ENCODE data around the gene PMIS2. TPM values are rescaled to one million over a fixed set of nuclear protein-coding genes. Genes with fewer than 3 reads are reported as not detected.

PMIS2 gene
- total RNA-seq, 1 experiment from 2014 or later, result not detected

DNA sequence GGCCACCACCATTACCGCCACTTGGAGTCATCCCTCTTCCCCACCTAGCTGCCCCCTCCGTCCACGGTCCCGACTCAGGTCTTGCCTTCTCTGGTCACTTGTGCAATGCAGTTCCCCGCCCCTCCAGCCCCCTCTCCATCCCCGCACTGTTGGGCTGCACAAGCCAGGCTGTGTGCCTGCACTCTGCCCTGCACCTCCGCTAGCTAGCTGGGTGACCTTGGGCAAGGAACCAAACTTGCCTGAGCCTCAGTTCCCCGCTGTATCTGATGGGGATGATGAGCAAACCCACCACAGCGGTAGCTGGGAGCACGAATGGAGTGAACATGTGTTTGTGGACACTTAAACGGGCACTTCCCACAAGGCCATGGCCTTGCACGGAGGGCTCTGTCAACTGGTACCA is 46.1 kb upstream of the PMIS2 start:
- no peak for DNase-seq (ENCODE audit: low read depth, low spot score)
- no TSS peak for BruUV-seq (replicated peaks)
- TF ChIP-seq SIN3A (IDR thresholded peaks at IDR 0.05; ENCODE audit: borderline replicate concordance, insufficient read depth, low read depth, low read length), result no peak
- TF ChIP-seq REST (IDR thresholded peaks at IDR 0.05; ENCODE audit: insufficient read depth in 1 of 2, low read depth in 2 of 2, low read length in 1 of 2), result no peak
- no peak for TF ChIP-seq TCF7L2 (IDR thresholded peaks at IDR 0.05; ENCODE audit: low read depth, low read length)
- TF ChIP-seq POLR2AphosphoS5 (IDR thresholded peaks at IDR 0.05; ENCODE audit: low read depth, low read length), result no peak
- TF ChIP-seq, protein P1, sequence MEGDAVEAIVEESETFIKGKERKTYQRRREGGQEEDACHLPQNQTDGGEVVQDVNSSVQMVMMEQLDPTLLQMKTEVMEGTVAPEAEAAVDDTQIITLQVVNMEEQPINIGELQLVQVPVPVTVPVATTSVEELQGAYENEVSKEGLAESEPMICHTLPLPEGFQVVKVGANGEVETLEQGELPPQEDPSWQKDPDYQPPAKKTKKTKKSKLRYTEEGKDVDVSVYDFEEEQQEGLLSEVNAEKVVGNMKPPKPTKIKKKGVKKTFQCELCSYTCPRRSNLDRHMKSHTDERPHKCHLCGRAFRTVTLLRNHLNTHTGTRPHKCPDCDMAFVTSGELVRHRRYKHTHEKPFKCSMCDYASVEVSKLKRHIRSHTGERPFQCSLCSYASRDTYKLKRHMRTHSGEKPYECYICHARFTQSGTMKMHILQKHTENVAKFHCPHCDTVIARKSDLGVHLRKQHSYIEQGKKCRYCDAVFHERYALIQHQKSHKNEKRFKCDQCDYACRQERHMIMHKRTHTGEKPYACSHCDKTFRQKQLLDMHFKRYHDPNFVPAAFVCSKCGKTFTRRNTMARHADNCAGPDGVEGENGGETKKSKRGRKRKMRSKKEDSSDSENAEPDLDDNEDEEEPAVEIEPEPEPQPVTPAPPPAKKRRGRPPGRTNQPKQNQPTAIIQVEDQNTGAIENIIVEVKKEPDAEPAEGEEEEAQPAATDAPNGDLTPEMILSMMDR (IDR thresholded peaks at IDR 0.05), result no peak
- CTCF ChIA-PET, result no interaction called here
- in situ Hi-C loops (cut with HindIII; ENCODE audit: low pct_unique_long_range_greater_than_20kb, low sequenced_read_pairs), result no loop called here
- peaks cover 6% of the 10 kb centered on the region; the same call in 1 of the 2 replicates for H3K4me1 ChIP-seq (ENCODE audit: control insufficient read depth, insufficient read depth, low read length)
- POLR2A ChIA-PET, result no interaction called here
- peaks cover 4% of the 10 kb centered on the region; the same call in 1 of the 2 replicates for H3K36me3 ChIP-seq (ENCODE audit: control insufficient read depth, insufficient read depth, low read length)
- intact Hi-C loops (cut with micrococcal nuclease; ENCODE audit: unreplicated experiment), result no loop called here
- H3K9me3 ChIP-seq (ENCODE audit: control insufficient read depth, insufficient read depth, low read depth, low read length), result no peaks in the 10 kb centered on the region
- no peak overlapping the region for H3K27ac ChIP-seq (ENCODE audit: low read length)
- H3K4me3 ChIP-seq (ENCODE audit: low read depth in 2 of 2, low read length in 2 of 2), result no peak overlapping the region
- no peak for ATAC-seq
- no peaks in the 10 kb centered on the region for H3K27me3 ChIP-seq (ENCODE audit: control insufficient read depth, insufficient read depth, low read length)

DNA sequence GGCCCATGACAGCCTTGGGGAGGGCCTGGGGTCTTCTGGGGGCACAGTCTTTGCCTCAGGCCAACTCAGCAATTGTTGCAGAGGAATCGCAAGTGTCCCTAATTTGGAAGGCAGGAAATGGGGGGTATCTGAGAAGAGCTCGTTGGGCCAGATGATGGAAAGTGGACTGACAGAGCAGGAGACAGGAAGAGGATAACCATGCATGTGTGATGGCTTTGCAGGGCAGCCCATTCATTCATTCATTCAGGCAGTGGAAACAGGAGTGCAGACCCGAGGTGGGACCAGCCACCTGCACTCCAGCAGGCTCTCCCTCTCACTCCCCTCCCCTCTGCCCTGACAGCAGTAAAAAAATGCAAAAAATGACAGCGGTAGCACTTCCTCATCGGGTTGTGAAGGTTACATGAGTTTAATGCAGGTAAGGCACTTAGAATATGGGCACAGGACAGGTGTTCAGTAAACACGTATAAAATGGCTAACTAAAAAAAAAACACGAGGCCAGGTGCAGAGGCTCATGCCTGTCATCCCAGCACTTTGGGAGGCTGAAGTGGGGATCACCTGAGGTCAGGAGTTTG is 45.5 kb upstream of the PMIS2 start:
- no peaks in the 10 kb centered on the region for H3K9me3 ChIP-seq (ENCODE audit: control insufficient read depth, insufficient read depth, low read depth, low read length)
- TF ChIP-seq TCF7L2 (IDR thresholded peaks at IDR 0.05; ENCODE audit: low read depth, low read length) (no peak), POLR2AphosphoS5 (IDR thresholded peaks at IDR 0.05; ENCODE audit: low read depth, low read length) (no peak), REST (IDR thresholded peaks at IDR 0.05; ENCODE audit: insufficient read depth in 1 of 2, low read depth in 2 of 2, low read length in 1 of 2) (no peak), SIN3A (IDR thresholded peaks at IDR 0.05; ENCODE audit: borderline replicate concordance, insufficient read depth, low read depth, low read length) (no peak)
- TF ChIP-seq, protein P1 (IDR thresholded peaks at IDR 0.05), result no peak
- ATAC-seq, result no peak
- peaks cover 6% of the 10 kb centered on the region; the same call in 1 of the 2 replicates for H3K4me1 ChIP-seq (ENCODE audit: control insufficient read depth, insufficient read depth, low read length)
- CTCF ChIA-PET, result no interaction called here
- H3K27ac ChIP-seq (ENCODE audit: low read length), result no peak overlapping the region
- H3K27me3 ChIP-seq (ENCODE audit: control insufficient read depth, insufficient read depth, low read length), result no peaks in the 10 kb centered on the region
- intact Hi-C loops (cut with micrococcal nuclease; ENCODE audit: unreplicated experiment), result no loop called here
- POLR2A ChIA-PET, result no interaction called here
- in situ Hi-C loops (cut with HindIII; ENCODE audit: low pct_unique_long_range_greater_than_20kb, low sequenced_read_pairs), result no loop called here
- no peak overlapping the region for H3K4me3 ChIP-seq (ENCODE audit: low read depth in 2 of 2, low read length in 2 of 2)
- H3K36me3 ChIP-seq (ENCODE audit: control insufficient read depth, insufficient read depth, low read length), result peaks cover 4% of the 10 kb centered on the region; the same call in 1 of the 2 replicates
- DNase-seq (ENCODE audit: low read depth, low spot score), result no peak
- BruUV-seq (replicated peaks), result no TSS peak

All from Panc1 (cell line).